ENCODE results near the gene NCK1.
"Not testable (repeated sequence)": the region's sequence is repeated elsewhere in the genome, so short reads cannot be mapped to it uniquely, and the experiment has no call there.

DNA sequence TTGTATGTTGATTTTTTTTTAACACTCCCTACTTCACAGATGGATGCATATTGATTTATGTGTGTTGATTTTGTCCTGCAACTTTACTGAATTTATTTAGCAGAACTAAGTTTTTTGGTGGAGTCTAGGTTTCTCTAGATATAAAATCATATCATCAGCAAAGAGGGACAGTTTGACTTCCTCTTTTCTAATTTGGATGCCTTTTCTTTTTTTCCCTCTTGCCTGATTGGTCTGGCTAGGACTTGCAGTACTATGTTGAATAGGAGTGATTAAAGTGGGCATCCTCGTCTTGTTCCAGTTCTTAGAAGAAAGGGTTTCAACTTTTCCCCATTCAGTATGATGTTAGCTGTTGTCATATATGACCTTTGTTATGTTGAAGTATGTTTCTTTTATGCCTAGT lies 38.7 kb downstream of the NCK1 start:
- TF ChIP-seq, protein P1, sequence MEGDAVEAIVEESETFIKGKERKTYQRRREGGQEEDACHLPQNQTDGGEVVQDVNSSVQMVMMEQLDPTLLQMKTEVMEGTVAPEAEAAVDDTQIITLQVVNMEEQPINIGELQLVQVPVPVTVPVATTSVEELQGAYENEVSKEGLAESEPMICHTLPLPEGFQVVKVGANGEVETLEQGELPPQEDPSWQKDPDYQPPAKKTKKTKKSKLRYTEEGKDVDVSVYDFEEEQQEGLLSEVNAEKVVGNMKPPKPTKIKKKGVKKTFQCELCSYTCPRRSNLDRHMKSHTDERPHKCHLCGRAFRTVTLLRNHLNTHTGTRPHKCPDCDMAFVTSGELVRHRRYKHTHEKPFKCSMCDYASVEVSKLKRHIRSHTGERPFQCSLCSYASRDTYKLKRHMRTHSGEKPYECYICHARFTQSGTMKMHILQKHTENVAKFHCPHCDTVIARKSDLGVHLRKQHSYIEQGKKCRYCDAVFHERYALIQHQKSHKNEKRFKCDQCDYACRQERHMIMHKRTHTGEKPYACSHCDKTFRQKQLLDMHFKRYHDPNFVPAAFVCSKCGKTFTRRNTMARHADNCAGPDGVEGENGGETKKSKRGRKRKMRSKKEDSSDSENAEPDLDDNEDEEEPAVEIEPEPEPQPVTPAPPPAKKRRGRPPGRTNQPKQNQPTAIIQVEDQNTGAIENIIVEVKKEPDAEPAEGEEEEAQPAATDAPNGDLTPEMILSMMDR (IDR thresholded peaks at IDR 0.05; ENCODE audit: low read depth, low read length, poor library complexity, severe bottlenecking): not testable (repeated sequence)
- not testable (repeated sequence) for TF ChIP-seq EZH2phosphoT487 (IDR thresholded peaks at IDR 0.05; ENCODE audit: borderline replicate concordance, low read length)
